Type B pancreatic cell (in vitro differentiated cells): Measurements from ENCODE around the gene ZNF227. TPM values are rescaled to one million over a fixed set of nuclear protein-coding genes. Genes with fewer than 3 reads are reported as not detected.

Experiments
- DNase-seq: peaks from one replicate; pipeline ENCODE4 v3.0.0; 2021; ENCODE audit warnings: mixed read lengths; ENCODE audit not compliant: unreplicated experiment; ENCODE audit errors: extremely low spot score
- H3K27ac Mint-ChIP-seq: 2 replicates; pipeline ENCODE4 v1.8.0; 2021; ENCODE audit warnings: mild to moderate bottlenecking, mixed read lengths
- H3K27me3 Mint-ChIP-seq: 2 replicates; pipeline ENCODE4 v1.8.0; 2021; ENCODE audit warnings: mixed read lengths
- H3K36me3 Mint-ChIP-seq: 2 replicates; pipeline ENCODE4 v1.8.0; 2021; ENCODE audit warnings: mixed read lengths
- H3K4me1 Mint-ChIP-seq: one replicate; pipeline ENCODE4 v1.8.0; 2021; ENCODE audit warnings: mixed read lengths; ENCODE audit not compliant: unreplicated experiment
- H3K4me3 Mint-ChIP-seq: 2 replicates; pipeline ENCODE4 v1.8.0; 2021; ENCODE audit warnings: mild to moderate bottlenecking, mixed read lengths
- H3K9me3 Mint-ChIP-seq: 2 replicates; pipeline ENCODE4 v1.8.0; 2021; ENCODE audit warnings: mixed read lengths
- CTCF ChIP-seq: fragments of 200-600 bp; sonication (generic); conservative IDR thresholded peaks from 2 replicates; pipeline ENCODE4 v1.5.0; 2021; ENCODE audit warnings: antibody characterized with exemption, mild to moderate bottlenecking
- total RNA-seq: library from RNA; stranded (reverse); gene quantifications from 2 replicates; pipeline ENCODE4 v1.2.1, GENCODE V29; 2021; ENCODE audit warnings: low replicate concordance

Gene ZNF227
- total RNA-seq, 1 donor from 2014 or later, result 32.1 TPM

GRCh38 chr19:44277331-44277730 is 65.0 kb downstream of the ZNF227 start:
- Mint-ChIP-seq H3K36me3 (peaks cover 50% of the 10 kb centered on the region), H3K4me1 (no peaks in the 10 kb centered on the region), H3K9me3 (peaks cover 25% of the 10 kb centered on the region), H3K4me3 (no peak overlapping the region), H3K27ac (no peak overlapping the region), H3K27me3 (no peaks in the 10 kb centered on the region)
- DNase-seq, result no peak
- TF ChIP-seq CTCF, result no peak

- Mint-ChIP-seq H3K9me3 (peaks cover 24% of the 10 kb centered on the region), H3K4me1 (no peaks in the 10 kb centered on the region), H3K27ac (no peak overlapping the region), H3K27me3 (no peaks in the 10 kb centered on the region), H3K36me3 (peaks cover 47% of the 10 kb centered on the region), H3K4me3 (no peak overlapping the region)
- DNase-seq, result no peak
- TF ChIP-seq CTCF, result no peak
Measured at GRCh38 chr19:44278181-44278690, 65.9 kb downstream of the ZNF227 start.

- H3K9me3 Mint-ChIP-seq, result peaks cover 14% of the 10 kb centered on the region
- no peaks in the 10 kb centered on the region for H3K27me3 Mint-ChIP-seq
- no peaks in the 10 kb centered on the region for H3K4me1 Mint-ChIP-seq
- no peak overlapping the region for H3K4me3 Mint-ChIP-seq
- H3K36me3 Mint-ChIP-seq, result peaks cover 31% of the 10 kb centered on the region
- no peak for DNase-seq
- H3K27ac Mint-ChIP-seq, result no peak overlapping the region
- no peak for TF ChIP-seq CTCF
Measured at GRCh38 chr19:44280916-44281315, 68.6 kb downstream of the ZNF227 start.

GRCh38 chr19:44282846-44283245 is 70.5 kb downstream of the ZNF227 start:
- Mint-ChIP-seq H3K4me3 (no peak overlapping the region), H3K27me3 (no peaks in the 10 kb centered on the region), H3K9me3 (peaks cover 17% of the 10 kb centered on the region), H3K36me3 (peaks cover 33% of the 10 kb centered on the region), H3K27ac (no peak overlapping the region), H3K4me1 (no peaks in the 10 kb centered on the region)
- no peak for TF ChIP-seq CTCF
- DNase-seq, result no peak

GRCh38 chr19:44284968-44285367 is 72.6 kb downstream of the ZNF227 start:
- H3K36me3 Mint-ChIP-seq, result peaks cover 47% of the 10 kb centered on the region
- TF ChIP-seq CTCF, result no peak
- H3K4me3 Mint-ChIP-seq, result no peak overlapping the region
- H3K27me3 Mint-ChIP-seq, result no peaks in the 10 kb centered on the region
- H3K9me3 Mint-ChIP-seq, result peaks cover 16% of the 10 kb centered on the region
- H3K27ac Mint-ChIP-seq, result no peak overlapping the region
- H3K4me1 Mint-ChIP-seq, result no peaks in the 10 kb centered on the region
- no peak for DNase-seq

Other genes with a start within 250 kb of the ZNF227 start
- 9.8 and 10.3 TPM in 2 replicates for gene ZNF155, start 228.3 kb upstream of the ZNF227 start, total RNA-seq
- 5.0 and 6.5 TPM in 2 replicates for gene ZNF230, start 209.6 kb upstream of the ZNF227 start, total RNA-seq
- 6.7 and 7.9 TPM in 2 replicates for gene ZNF222, start 187.2 kb upstream of the ZNF227 start, total RNA-seq
- 8.4 and 10.0 TPM in 2 replicates for gene ZNF223, start 160.5 kb upstream of the ZNF227 start, total RNA-seq
- gene ZNF284, start 140.4 kb upstream of the ZNF227 start, total RNA-seq, result 4.9 and 5.2 TPM in 2 replicates
- gene ZNF224, start 118.2 kb upstream of the ZNF227 start, total RNA-seq, result 28.9 and 32.8 TPM in 2 replicates
- gene ZNF225, start 99.1 kb upstream of the ZNF227 start, total RNA-seq, result 5.8 and 8.4 TPM in 2 replicates
- 17.2 and 20.7 TPM in 2 replicates for gene ZNF234, start 71.0 kb upstream of the ZNF227 start, total RNA-seq
- 25.1 and 28.8 TPM in 2 replicates for gene ZNF226, start 47.4 kb upstream of the ZNF227 start, total RNA-seq
- 3.2 and 4.4 TPM in 2 replicates for gene ZNF233, start 47.4 kb downstream of the ZNF227 start, total RNA-seq
- gene ZNF235, start 92.5 kb downstream of the ZNF227 start, total RNA-seq, result 7.4 and 11.2 TPM in 2 replicates
- 8.0 and 9.8 TPM in 2 replicates for gene ZNF112, start 144.1 kb downstream of the ZNF227 start, total RNA-seq
- gene ZNF285, start 189.1 kb downstream of the ZNF227 start, total RNA-seq, result 9.6 and 10.4 TPM in 2 replicates
- gene ZNF229, start 235.9 kb downstream of the ZNF227 start, total RNA-seq, result 12.0 and 20.4 TPM in 2 replicates